NCI-H187 treated with DMSO at 0.1 percent for 48 hours (cell line): ENCODE measurements around the gene ARID1B.

Experiments
- DNase-seq: peaks from one replicate; lab custom pipeline; 2025; lab: John Stamatoyannopoulos, UW

ARID1B gene

DNA sequence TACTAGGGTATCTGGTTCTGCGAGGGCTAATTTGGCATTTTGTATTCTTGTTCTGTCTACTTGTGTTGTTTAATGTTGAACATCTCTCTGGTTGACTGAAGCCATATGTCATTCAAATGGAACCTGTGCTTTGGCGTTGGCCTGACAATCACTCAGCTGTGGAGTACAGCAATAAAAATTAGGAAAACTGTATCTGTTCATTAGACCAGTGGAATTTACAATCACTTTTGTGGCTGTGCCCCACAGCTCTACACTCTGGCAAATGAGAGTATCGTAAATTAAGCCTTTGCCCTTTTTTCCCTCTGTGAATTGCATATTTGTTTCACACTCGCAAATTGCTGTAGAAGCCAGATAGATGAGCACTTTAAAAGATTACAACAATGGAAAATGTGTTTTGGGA, 102.0 kb downstream of the ARID1B start:
- DNase-seq, result no peak

DNA sequence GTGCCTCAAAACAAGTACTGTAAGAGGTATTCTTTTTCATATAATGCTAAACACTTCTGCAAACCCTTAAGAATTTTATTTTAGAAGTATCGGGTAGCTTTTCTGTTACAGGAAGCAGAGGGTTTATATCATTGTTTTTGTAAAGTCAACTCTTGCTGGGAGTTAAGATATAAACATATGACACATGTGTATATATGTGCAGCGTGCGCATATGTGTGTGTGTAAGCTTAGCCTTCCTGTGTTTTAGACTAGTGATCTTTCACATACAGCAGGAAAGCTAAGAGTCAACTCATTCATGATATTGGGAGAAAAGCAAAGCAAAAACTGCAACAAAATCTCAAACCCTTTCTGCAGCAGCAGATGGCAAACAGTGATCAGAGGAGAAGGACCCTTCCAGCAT, 102.4 kb downstream of the ARID1B start:
- DNase-seq, result no peak

DNA sequence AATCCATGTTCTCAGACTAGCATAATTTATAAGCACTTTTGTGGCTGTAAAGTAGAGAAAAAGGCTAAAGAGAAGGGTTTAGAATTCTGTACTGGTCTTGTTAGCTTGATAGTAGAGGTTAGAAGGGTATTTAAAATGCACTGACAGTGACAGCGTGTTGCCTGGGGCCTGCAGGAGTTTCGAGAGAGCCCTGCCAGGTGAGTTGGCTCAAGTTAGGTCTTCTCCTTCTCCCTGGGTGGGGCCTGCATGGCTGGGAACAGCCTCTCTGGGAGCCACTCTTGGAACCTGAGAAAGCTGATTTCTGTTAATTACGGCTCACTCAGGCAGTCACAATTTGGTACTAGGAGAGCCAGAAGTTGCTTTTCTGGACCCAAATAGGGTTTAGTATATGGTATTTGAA, 103.7 kb downstream of the ARID1B start:
- DNase-seq, result no peak

DNA sequence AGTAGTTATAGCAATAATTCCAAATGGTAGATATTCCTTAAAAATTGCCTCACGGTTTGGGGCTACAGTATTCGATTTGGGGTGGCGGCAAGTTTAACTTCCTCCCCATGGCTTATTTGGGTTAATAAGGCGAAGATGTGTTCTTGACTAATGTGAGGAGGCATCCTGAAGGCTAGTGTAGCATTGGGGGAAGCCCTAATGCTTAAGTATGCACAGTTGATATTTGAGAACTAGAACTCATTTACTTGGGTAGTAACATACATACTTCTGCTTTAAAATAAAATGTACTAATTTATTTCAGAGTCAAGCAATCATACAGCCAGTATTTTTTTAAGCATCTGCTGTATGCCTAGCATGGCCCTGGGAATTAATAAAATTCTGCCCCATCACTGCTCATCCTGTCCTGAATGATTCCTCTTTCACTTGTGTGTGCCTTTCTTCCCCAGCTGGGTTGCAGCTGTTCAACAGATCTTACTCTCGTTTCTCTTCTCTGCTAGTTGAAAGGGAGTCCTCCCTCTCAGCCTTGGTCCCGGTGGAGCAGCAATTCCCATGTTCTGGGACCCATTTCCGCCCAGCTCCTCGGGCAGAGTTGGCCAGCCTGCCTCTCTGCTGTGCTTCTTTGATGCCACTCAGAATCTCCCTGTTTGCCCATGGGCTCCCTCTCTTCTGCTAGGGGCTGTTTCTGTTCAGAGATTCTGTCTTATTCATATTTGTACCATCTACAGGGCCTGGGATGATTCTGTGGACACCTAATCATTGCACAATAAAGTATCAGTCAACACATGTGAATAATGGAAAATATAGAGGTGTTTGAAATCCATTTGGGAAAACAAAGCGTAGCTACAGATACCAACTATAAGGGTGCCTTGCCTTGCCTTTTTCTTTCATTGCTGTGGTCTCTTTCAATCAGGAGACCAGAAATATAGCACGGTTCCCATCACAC, 104.8 kb downstream of the ARID1B start:
- no peak for DNase-seq

DNA sequence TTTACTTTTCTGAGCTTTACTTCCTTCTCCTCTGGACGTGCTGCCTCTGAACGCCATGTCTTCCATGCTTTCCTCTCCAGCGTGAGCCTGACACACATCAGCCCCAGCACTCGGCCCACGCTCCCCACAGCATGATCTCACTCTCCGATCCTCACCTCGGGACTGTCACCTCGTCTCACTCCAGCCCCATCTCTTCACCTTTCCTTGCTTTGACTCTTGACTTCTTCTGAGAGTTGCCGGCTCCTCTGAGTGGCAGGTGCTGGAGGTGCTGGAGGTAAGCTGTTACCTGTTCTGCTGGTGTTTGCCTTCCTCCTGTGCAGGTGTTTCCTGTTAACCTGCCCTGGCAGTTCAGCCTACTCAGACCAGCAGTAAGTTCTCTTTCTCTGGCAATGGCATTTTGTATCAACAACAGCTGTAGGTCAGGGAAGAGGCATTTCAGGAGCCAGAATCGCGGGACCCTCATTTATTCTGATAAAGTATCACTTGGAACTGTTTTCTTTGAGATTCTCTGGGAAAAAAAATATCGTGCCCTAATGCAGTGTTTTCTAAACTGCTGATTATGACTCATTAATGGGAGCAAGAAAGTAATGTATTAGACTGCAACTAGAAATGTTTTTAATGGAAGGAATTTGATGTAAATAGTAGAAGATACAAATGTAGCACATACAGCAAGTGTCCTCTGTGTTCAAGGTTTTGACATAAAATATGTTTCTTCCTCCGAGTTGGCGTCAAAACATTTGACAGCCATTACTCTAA, 106.5 kb downstream of the ARID1B start:
- DNase-seq, result peak; percentile 22

DNA sequence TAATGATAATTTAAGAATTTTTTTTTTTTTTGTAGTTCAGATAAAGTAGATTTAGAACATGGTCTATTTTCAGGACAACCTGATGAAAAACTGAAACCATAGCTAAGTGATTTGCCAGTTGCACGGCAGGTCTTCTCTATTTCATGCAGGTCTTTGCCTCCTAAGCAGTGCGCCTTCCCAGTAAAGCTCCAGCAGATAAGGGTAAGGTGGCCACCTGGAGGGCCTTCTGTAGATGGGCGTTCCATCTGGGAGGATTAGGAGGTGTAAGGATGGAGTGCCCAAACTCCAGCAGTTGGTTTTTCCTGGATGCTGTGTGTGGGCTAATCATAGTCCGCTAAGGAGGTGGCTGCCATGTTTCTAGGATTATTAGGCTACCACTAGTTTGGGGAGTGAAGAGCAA, 107.1 kb downstream of the ARID1B start:
- DNase-seq, result no peak

DNA sequence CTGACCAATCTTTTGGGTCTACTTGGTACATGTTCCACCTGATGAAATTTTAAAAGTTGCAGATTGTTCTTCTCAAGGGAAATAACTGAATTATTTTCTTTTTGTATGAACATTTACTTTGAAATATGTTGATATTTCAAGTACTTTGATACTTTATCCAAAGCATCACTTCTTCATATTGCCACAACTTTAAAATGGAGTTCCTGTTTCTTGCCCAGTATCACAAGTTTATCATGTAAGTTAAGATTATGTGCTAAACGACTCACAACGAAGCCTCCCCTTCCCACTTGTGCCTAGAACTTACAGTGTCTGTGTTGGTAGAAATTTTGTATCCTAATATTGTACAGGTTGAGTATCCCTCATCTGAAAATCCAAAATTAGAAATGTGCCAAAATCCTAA, 108.4 kb downstream of the ARID1B start:
- no peak for DNase-seq

DNA sequence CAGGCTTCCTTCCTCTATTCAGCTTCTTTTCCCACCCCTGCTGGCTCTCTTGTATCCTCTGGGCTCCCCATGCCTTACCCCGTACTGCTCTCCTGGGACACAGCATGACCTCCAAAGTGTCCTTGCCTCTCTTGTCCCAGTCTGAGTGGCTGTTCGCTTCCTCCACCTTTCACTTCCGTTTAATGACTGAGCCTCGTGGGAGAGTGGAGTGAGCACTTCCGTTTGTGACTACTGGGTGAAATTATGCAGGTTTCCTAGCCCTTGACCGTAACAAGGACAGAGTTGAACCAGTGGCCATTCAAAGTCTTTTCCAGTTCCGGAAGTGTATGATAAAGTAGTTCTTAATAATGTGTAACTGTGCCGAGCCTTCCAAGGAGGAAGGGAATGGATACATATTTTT, 109.2 kb downstream of the ARID1B start:
- DNase-seq, result no peak

DNA sequence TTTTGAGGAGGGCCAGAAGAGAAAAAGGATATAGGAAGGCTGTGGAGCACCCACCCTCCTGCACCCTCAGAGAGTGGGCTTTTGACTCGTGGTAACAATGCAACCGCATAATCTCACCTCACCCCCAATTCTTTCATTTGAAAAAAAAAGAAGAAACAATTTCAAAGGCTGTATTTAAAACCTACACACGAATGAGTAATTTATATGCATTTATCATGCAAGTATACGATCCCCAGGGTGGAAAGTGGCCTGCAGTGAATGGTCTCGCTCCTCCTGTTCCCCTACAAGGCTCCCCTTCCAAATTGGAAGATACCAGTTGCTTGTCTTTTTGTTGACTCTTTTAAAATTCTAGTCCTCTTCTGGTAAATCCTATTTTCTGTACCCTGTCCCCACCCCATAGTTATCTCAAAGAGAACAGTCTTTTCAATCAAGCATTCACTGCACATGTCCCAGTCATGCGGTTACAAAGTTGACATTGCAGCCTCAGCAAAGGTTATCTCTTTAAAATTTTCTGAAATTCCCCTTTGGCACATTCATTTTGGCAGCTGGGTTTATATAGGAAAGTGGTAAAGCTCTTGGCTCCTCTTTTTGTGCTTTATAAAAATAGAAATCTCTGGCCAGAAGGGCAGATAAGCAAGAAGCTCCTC, 110.6 kb downstream of the ARID1B start:
- no peak for DNase-seq

DNA sequence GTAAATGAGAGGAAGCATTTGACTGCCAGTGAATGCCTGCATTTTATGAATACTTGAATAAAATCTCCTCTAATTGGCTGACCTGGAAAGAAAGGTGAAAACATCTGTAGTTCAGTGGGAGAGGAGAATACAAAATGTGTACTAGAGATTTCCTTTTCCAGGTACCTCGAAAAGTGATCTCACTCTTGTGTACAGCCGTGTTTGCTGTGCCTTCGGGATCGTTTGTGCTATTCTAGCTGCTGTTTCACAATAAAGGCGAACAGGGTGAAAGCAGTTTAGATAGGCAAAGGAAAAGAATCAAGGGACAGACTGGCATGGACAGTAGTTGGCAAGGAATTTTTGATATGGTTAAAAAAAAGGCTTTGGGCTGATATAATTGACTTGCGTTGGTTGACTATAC, 112.3 kb downstream of the ARID1B start:
- no peak for DNase-seq

DNA sequence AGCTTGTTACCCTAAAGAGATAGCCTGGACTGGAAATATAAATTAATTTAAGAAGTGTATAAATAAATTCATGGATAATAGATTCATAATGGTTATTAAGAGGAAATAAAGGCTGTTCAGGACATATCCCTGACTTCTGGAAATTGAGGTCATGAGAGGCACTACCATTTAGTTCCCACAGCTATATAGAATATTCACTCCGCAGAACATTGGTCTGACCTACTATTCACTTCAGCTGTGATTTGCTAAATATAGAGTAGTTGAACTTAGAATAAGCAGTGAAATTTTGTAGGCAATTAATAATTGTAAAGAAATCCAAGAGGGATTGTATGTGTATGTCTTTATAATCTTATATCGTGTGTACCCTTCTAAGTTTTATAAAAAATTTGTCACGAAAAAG, 112.8 kb downstream of the ARID1B start:
- DNase-seq, result no peak

DNA sequence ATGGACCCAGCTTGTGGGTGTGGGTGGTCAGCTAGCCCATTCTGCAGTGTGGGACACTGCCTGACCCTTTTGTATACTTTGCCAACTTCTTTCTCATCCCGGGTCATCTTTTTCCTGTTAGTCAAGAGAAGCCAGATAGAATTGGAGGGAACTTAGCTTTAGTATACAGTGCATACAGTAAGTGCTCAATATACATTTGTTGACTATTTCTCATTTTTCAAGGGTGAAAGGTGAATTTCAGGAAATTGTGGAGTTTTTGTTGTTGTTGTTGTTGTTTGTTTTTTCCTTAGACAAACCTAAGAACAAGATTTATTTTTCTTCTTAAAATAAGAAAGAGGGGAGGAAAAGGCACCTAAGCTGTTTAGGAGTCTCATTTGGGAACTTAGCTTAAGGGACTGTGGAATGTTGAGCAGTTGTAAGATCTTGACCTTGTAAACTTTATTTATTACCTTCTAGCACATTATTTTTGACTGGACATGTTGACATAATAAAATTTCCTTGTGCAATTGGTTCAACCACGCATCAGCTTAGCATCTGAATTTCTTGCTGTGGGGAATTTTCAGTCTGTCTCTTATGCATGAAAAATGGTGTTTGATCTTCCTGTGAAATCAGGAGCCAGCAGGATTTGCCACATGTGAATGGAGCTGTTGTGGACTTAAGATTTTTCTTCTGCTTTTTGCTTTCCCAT, 113.6 kb downstream of the ARID1B start:
- DNase-seq, result no peak

DNA sequence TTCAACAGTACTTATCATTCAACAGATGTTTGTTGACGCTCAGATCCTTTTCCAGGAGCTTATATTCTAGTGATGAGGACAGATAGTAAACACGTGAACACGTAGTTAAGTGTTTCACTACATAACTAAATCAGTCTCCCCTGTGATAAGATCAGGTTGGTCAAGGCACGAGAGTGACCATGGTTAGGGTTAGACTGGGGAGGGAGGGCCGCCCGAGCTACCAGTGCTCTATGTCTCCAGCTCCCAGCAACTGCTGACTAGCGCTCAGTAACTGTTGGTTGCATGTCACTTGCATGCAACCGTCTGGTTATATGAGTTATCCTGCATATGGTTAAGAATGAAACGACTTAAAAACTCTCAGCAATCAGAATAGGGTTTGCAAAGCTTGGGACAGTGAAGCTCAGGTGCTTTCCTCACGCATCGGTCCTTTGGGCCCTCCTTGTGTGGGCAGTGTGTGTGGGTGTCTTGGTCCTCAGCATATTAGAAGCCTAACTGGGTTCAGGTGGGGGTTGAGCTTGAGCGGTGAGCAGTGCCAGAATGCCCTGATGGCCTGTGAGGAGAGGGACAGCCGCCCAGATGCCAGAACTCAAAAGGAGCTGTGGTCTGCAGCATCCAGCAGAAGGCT, 120.8 kb downstream of the ARID1B start:
- DNase-seq, result no peak

DNA sequence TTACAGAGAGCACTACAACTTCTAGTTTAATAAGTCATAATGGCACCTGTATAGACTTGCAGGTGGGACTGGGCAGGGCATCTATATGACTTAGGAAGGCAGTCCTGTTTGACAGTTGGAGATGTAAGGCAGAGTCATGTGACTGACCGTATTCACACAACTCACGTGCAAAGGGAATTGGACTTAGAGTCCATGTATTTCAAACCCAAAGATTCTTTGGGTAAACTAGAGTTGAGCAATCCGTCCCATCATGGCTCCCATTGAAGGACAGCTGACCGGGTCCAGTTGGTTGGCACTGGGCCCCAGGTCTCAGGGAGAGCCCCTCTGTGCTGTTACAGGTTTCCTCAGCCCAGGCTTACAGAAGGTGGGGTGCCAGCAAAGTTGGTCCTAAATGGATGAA, 121.9 kb downstream of the ARID1B start:
- no peak for DNase-seq

DNA sequence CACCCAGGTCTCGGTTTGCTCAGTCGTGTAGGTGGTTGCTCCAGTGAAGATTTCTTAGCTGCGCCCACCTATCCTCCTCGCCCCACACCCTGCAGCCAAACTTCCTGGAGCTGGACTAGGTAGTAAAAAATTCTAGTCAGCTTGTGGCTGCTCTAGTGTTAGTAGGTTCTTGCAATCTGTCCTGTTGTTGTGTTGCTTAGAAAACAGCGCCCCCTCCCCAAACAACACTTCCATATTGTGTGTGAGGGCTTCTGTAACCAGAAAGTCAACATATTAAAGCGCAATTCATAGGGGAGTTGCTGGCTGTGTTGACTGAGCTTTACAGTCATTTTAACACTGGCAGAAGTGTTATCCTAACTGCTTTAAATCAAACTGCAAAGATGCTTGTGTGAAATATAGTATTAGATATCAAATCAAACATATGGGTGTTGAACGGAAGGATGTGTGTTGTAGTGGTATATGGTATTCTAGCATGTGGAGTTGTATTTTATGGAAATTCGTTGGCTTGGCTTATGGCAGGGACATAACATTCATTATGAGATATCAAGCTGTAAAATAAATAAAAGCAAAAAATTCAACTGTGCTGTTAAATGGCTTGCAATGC, 122.5 kb downstream of the ARID1B start:
- DNase-seq, result no peak

DNA sequence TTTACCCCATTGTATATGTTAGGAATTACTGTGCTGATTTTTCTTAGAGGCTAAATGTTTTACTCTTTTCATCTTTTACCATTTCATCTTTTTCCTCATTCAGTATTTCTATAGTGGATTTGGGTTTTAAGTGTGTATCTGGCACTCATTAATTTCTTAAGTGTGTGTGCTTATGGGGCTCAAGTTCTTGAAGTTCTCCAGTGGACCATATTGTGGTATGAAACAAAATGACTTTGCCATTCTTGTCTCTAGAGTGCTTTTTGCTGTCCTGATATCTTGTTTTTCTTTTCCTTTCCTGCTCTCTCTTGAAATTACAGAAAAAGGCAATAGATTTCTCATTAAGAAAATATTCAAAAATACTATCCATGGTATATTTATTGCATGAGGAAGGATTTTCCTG, 123.1 kb downstream of the ARID1B start:
- no peak for DNase-seq

DNA sequence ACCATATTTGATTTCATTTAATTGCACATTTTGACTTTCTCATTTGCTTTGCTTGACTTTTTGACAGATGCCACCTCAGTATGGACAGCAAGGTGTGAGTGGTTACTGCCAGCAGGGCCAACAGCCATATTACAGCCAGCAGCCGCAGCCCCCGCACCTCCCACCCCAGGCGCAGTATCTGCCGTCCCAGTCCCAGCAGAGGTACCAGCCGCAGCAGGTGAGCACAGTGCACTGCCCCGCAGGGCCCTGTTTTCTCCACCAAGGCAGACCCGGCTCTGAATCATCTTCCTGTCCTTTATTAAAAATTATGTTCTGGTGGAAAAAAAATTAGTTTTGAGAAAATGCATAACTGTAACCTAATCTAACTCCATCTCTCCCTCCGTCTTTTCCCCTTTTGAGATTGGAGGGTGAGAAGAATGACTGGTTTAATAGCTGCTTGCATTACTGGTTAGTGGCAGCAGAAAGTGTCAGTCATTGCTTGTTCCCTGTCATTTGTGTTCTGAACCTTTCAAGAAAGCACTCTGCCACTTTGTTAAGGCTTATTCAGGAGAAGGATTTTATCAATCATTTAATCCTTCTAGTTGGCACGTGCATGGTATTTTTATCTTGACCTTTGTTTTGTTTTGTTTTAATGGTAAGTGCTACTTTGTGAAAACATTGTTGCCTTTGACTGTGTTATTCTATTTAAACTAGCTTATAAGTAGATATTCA, 124.3 kb downstream of the ARID1B start:
- DNase-seq, result no peak

DNA sequence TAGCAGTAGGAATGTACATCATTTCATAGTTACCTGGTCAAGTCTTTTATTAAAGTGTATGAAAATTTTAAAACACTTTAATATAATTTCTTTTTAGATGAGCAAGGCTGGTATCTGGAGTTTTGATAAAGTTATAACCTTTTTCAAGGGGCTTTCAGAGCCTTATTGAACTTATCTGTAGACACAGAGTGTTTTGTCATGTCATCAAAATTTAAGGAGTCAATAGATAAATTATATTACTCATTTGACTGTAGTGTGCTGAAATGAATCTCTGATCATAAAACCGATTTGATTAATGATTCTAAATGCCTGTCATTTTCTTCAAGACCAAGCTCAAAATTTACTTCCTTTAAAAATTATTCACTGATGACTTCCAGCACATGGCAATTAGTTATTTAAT, 125.6 kb downstream of the ARID1B start:
- DNase-seq, result no peak

DNA sequence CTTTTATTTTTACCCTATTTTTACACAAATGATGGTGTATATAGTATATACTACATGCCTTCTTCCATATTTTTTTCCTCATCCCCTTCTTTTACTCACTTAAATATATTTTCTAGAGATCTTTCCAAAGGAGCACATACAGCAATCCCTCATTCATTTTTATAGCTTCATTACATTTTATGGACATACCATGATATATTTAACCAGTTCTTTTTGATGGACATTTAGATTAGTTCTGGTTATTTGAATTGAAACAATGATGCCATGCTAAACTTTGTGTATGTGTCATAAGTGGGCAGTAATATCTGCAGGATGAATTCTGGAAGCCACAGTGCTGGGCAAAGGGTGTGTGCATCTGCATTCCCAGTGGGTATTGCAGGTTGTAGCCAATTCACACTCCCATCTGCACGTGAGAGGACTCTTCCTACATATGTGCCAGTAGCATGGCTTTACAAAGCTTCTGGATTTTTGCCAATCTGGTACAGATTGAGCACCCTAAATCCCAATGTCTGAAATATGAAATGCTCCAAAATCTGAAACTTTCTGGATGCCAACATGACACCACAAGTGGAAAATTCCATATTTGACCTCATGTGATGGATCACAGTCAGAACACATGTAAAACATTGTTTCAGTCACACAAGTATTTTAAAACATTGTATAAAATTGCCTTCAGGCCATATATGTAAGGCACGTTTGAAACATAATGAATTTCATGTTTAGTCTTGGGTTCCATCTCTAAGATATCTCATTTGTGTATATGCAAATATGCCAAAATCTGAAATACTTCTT, 127.2 kb downstream of the ARID1B start:
- no peak for DNase-seq

DNA sequence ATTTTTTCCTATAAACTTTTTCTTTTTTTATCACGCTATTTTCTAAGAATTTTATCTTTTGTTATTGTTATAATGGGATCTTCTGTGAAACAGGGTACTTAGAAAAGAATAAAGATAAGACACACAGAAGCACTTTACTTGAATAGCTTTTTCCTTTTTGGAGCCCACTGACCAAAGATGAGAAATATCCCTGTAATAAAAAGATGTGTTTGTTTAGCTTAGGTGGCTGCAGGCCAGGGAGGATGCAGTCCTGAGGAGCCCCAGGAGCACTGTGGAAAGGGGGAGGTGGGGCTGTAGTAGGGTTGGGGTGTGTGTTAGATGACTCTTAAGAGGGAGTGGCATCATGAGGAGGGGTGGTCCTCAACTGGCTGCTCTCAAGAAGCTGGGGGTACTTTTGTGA, 128.6 kb downstream of the ARID1B start:
- DNase-seq, result no peak
